ENCODE data around the gene LRRC4. TPM values are rescaled to one million over a fixed set of nuclear protein-coding genes. Genes with fewer than 3 reads are reported as not detected.

LRRC4 gene
- total RNA-seq, 1 experiment from 2014 or later = 10.4 TPM

DNA sequence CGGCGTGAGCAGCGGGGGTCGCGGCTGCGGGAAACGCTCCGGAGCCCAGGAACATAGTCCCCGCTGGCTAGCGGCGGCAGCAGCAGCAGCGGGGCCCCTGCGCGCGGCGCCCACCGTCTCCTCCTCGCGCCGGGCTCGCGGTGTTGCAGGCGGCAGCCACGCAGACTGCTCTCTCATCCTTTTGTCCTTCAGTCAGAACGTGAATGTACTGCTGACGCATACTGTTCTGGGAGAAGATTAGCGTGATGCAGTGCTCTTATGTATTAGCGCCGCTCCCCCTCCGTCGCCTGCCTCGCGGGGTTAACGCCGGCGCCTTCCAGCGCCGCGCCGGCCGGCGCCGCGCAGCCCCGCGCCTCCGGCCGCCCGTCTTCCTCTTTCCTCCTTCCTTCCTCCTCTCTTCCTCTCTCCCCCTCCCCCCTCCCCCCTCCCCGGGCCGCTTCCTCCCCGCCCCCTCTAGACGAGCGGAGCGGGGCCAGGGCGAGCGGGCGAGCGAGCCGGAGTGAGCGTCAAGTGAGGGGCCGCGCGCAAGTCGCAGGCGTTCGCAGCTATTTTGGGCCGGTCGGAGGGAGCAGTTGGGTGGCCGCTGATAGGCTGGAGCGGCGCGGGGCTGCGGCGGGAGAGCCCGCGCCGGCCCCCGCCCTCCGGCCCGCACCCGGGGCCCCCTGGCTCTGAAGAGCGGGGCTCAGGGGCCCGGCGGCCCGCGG, 816 bp upstream of the LRRC4 start:
- Histone ChIP-seq H4K8ac (replicated peaks; ENCODE audit: insufficient read length, low read depth, low read length) (no peak overlapping the region), H2BK20ac (ENCODE audit: low read depth, low read length, poor library complexity, severe bottlenecking) (no peak overlapping the region), H2AK5ac (ENCODE audit: insufficient read length, low read length) (no peak overlapping the region), H3K79me1 (ENCODE audit: insufficient read depth, low read depth, low read length, poor library complexity, severe bottlenecking) (no peaks in the 10 kb centered on the region), H3K23ac (ENCODE audit: insufficient read length, low read depth, low read length) (no peak overlapping the region), H3K9ac (ENCODE audit: extremely low read depth, insufficient read length, low read length) (peak overlapping the region; percentile 50), H2BK120ac (ENCODE audit: low read depth, low read length, poor library complexity, severe bottlenecking) (no peak overlapping the region), H3K27me3 (ENCODE audit: insufficient read depth, low read length) (peaks cover 7% of the 10 kb centered on the region; the same call in 1 of the 2 replicates), H3K23me2 (ENCODE audit: insufficient read length, low read depth, low read length, poor library complexity, severe bottlenecking) (peaks cover 21% of the 10 kb centered on the region), H4K91ac (ENCODE audit: insufficient read length, low read depth, low read length) (no peak overlapping the region), H4K5ac (ENCODE audit: insufficient read length, low read depth, low read length) (no peak overlapping the region), H2BK15ac (ENCODE audit: low read depth, low read length) (no peak overlapping the region), H2AFZ (ENCODE audit: low read length) (no peak overlapping the region), H3K4me1 (ENCODE audit: insufficient read depth, low read length) (peaks cover 6% of the 10 kb centered on the region; the same call in 1 of the 2 replicates), H2BK5ac (ENCODE audit: insufficient read length, low read length) (no peak overlapping the region), H3K18ac (ENCODE audit: insufficient read length, low read depth, low read length) (no peak overlapping the region), H3K14ac (ENCODE audit: insufficient read depth, low read length) (peak overlapping the region; percentile 81), H3K9me3 (ENCODE audit: control insufficient read depth, low read depth, low read length) (no peaks in the 10 kb centered on the region), H3K4ac (ENCODE audit: low read depth, low read length) (no peak overlapping the region), H4K20me1 (ENCODE audit: control insufficient read depth, insufficient read depth, insufficient read length) (no peaks in the 10 kb centered on the region), H3K4me2 (ENCODE audit: insufficient read depth, insufficient read length, low read length) (peak overlapping the region; percentile 98), H3K27ac (ENCODE audit: insufficient read length, low read depth, low read length) (no peak overlapping the region), H3K56ac (ENCODE audit: insufficient read length, low read depth, low read length) (no peak overlapping the region), H3K79me2 (ENCODE audit: insufficient read depth, low read length) (no peaks in the 10 kb centered on the region; the same call in 1 of the 2 replicates), H2BK12ac (ENCODE audit: insufficient read length, low read depth, low read length) (no peak overlapping the region), H3T11ph (ENCODE audit: low read length) (no peak overlapping the region)
- no CpG with 5 or more reads among the region's 87 CpGs for WGBS (ENCODE audit: extremely low coverage, insufficient read length, low lambda C conversion rate)
- TF ChIP-seq, protein P1, sequence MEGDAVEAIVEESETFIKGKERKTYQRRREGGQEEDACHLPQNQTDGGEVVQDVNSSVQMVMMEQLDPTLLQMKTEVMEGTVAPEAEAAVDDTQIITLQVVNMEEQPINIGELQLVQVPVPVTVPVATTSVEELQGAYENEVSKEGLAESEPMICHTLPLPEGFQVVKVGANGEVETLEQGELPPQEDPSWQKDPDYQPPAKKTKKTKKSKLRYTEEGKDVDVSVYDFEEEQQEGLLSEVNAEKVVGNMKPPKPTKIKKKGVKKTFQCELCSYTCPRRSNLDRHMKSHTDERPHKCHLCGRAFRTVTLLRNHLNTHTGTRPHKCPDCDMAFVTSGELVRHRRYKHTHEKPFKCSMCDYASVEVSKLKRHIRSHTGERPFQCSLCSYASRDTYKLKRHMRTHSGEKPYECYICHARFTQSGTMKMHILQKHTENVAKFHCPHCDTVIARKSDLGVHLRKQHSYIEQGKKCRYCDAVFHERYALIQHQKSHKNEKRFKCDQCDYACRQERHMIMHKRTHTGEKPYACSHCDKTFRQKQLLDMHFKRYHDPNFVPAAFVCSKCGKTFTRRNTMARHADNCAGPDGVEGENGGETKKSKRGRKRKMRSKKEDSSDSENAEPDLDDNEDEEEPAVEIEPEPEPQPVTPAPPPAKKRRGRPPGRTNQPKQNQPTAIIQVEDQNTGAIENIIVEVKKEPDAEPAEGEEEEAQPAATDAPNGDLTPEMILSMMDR (conservative IDR thresholded peaks at IDR 0.05) = peak; percentile 27; the same call in 1 of the 3 replicates
- H3K27ac Mint-ChIP-seq = no peak overlapping the region
- no peaks in the 10 kb centered on the region; a peak in 2 of 5 replicates for H3K9me3 Mint-ChIP-seq
- H3K4me1 Mint-ChIP-seq = peaks cover 29 to 41% of the 10 kb centered on the region in 2 experiments
- peaks cover 11 to 18% (median 13%) of the 10 kb centered on the region in 3 experiments for H3K36me3 Mint-ChIP-seq (ENCODE audit: insufficient read depth in 1 of 3, low read depth in 3 of 3)
- DNase-seq = peak; percentile 51
- H3K4me3 Mint-ChIP-seq = peak overlapping the region; percentile 72 to 88
- H3K27me3 Mint-ChIP-seq (ENCODE audit: low read depth) = peaks cover 46% of the 10 kb centered on the region
